Aorta (tissue), 5 donors: Measurements from ENCODE around the gene GDA. TPM values are rescaled to one million over a fixed set of nuclear protein-coding genes. Genes with fewer than 3 reads are reported as not detected.

ENCODE experiments used
- ATAC-seq: fragments of 200-7000 bp; cut with Tn5 transposase; one replicate; pipeline ENCODE4 v1.9.1; 2022; ENCODE audit warnings: moderate library complexity; ENCODE audit not compliant: low FRiP score
- DNase-seq, 2 donors: peaks; one replicate each; pipeline ENCODE4 v3.0.0-alpha.2; 2020
- H3K27ac ChIP-seq, 2 donors: one replicate each; pipeline ENCODE4 v1.5.1; 2013; ENCODE audit warnings: low read length in 2 of 2, mild to moderate bottlenecking in 2 of 2, moderate library complexity in 2 of 2, control low read depth in 1 of 2, inconsistent platforms in 1 of 2, low read depth in 1 of 2
- H3K27me3 ChIP-seq, 2 donors: one replicate each; pipeline ENCODE4 v1.6.1; 2013; ENCODE audit warnings: control low read depth in 1 of 2, low read length in 1 of 2, mild to moderate bottlenecking in 1 of 2, moderate library complexity in 1 of 2; ENCODE audit not compliant: insufficient read depth in 2 of 2, control insufficient read depth in 1 of 2
- H3K36me3 ChIP-seq, 2 donors: one replicate each; pipeline ENCODE4 v1.6.1; 2013; ENCODE audit warnings: control low read depth in 1 of 2, low read length in 1 of 2, mild to moderate bottlenecking in 1 of 2; ENCODE audit not compliant: insufficient read depth in 2 of 2, control insufficient read depth in 1 of 2
- H3K4me1 ChIP-seq, 2 donors: one replicate each; pipeline ENCODE4 v1.6.1; 2013; ENCODE audit warnings: low read length in 2 of 2, control low read depth in 1 of 2, mild to moderate bottlenecking in 1 of 2, moderate library complexity in 1 of 2; ENCODE audit not compliant: insufficient read depth in 2 of 2, control insufficient read depth in 1 of 2
- H3K4me3 ChIP-seq, 2 donors: one replicate each; pipeline ENCODE4 v1.5.1; 2013; ENCODE audit warnings: low read length in 2 of 2, control low read depth in 1 of 2, mild to moderate bottlenecking in 1 of 2
- H3K9me3 ChIP-seq: one replicate; pipeline ENCODE4 v1.6.1; 2013; ENCODE audit warnings: mild to moderate bottlenecking, low read length; ENCODE audit not compliant: control insufficient read depth
- WGBS, 2 donors: extraction: QIAGEN DNeasy Blood & Tissue Kit; methylation state at CpG; one replicate each; pipeline ENCODE4 v1.1.7; 2013; 5-methylcytosine and 5-hydroxymethylcytosine counted together
- intact Hi-C, 2 donors: fragments of 100-400 bp; cut with DNase I; formaldehyde crosslinking; loops; one replicate each; pipeline versions ENCODE4 v1.14.2 to v1.15.0; 2022
- long read RNA-seq, 2 donors: library from polyadenylated mRNA; unstranded; transcript quantifications; one replicate each; pipeline ENCODE4 v2.0.0, GENCODE V29; 2020 to 2021
- polyA plus RNA-seq, 2 donors: library from polyadenylated mRNA; stranded (reverse); fragments of 200-250 nt; gene quantifications; one replicate each; pipeline ENCODE4 v1.2.3, GENCODE V29; 2013
- total RNA-seq, 2 donors: library from RNA; stranded (reverse); fragmentation: NEBNext Ultra II Directional; extraction: Animal tissue kit (Norgen Biotek cat#: 25700); gene quantifications; one replicate each; pipeline ENCODE4 v1.2.1, GENCODE V29; 2021
- donor health status: healthy with polysubstance abuse.
- donor health status: Bipolar disorder and iron deficiency.
- donor health status: DM: no; HTN: no; CAD: no.
- donor health status: DM: no; HTN: no; CAD: no.
- donor health status: DM: yes; HTN: yes; CAD: no.

Gene GDA
- total RNA-seq (not detected), polyA plus RNA-seq (10 to 100 TPM in 1 of 2 donors, not detected in 1; 28.7 TPM)
- long read RNA-seq, donor 1: 0 reads
- long read RNA-seq, donor 2: 0 reads

GRCh38 chr9:72149231-72149975 is at the start of gene GDA:
GDA (plus strand) TSS chr9:72149440; CDS start chr9:72149560, 120 bp downstream.
- DNase-seq (peak in 1 of 2 donors; percentile 47), ATAC-seq (peak; percentile 50)
- peaks cover 4% of the 10 kb centered on the region for H3K9me3 ChIP-seq
- no peak within 1 kb of the TSS for H3K27ac ChIP-seq
- 1 to 2% methylated on average over 61 to 70 of the region's 70 CpGs for WGBS, 2 donors
- no peak within 1 kb of the TSS for H3K4me3 ChIP-seq
- intact Hi-C loops: no loop called here
- H3K27me3 ChIP-seq: peaks cover 0 to 3% of the 10 kb centered on the region in 2 donors
- H3K36me3 ChIP-seq: no peaks in the 10 kb centered on the region
- H3K4me1 ChIP-seq: no peaks in the 10 kb centered on the region

GRCh38 chr9:72102520-72102919 is 46.7 kb upstream of the GDA start:
- no peak for ATAC-seq
- Histone ChIP-seq H3K9me3 (no peaks in the 10 kb centered on the region), H3K36me3 (no peaks in the 10 kb centered on the region), H3K4me3 (no peak overlapping the region), H3K27me3 (no peaks in the 10 kb centered on the region), H3K27ac (no peak overlapping the region), H3K4me1 (no peaks in the 10 kb centered on the region)
- WGBS, 2 donors: 81 to 84% methylated on average over 2 of the region's 2 CpGs
- no peak for DNase-seq
- intact Hi-C loops: no loop called here

DNA sequence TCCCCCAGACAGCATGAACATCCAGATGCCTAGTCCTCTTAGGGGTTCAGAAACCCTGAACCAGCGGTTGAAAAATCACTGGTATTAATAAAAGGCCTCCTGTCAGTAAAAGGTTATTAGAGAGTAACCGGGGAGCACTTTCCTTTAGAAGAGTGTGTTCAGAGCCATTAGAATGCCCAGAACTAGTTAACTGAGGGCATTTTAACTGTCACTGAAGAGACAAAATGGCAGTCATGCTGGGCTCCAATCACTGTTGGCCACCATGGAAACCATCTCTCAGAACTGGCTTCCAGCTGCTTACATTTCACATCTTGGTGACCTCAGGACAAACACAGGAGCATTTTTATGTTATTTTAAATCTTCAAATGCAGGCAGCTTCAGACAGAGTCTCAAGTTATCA is 36.2 kb upstream of the GDA start:
- no peak overlapping the region for H3K27ac ChIP-seq
- WGBS, 2 donors: 87 to 92% methylated on average over 2 of the region's 2 CpGs
- intact Hi-C loops: no loop called here
- H3K4me1 ChIP-seq: no peaks in the 10 kb centered on the region
- DNase-seq: no peak
- peaks cover 0 to 3% of the 10 kb centered on the region in 2 donors for H3K27me3 ChIP-seq
- H3K9me3 ChIP-seq: no peaks in the 10 kb centered on the region
- ATAC-seq: no peak
- H3K36me3 ChIP-seq: no peaks in the 10 kb centered on the region
- no peak overlapping the region for H3K4me3 ChIP-seq

DNA sequence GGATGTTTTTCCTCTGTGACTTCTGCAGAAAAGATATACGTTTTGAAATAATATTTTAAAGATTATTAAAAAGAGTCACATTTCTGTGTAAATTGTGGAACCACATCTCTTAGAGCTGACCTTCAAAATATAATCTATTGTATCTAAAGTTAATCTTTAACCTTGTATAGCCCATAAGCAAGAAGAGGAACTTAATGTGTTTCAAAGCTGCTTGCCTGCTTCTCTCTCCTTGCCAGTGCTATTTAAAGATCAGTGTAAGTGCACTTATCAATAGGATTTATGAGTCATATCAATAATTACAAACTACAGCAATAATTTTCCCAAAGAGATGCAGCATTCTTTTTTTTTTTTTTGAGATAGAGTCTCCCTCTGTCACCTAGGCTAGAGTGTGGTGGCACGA is 29.4 kb upstream of the GDA start:
- no peak for ATAC-seq
- Histone ChIP-seq H3K9me3 (no peaks in the 10 kb centered on the region), H3K4me3 (no peak overlapping the region), H3K36me3 (no peaks in the 10 kb centered on the region), H3K27me3 (peaks cover 0 to 3% of the 10 kb centered on the region in 2 donors), H3K4me1 (no peaks in the 10 kb centered on the region), H3K27ac (no peak overlapping the region)
- intact Hi-C loops: no loop called here
- WGBS, 2 donors: 65 to 66% methylated on average over 2 of the region's 2 CpGs
- no peak for DNase-seq

- WGBS, 2 donors: 73 to 74% methylated on average over 2 of the region's 2 CpGs
- H3K4me1 ChIP-seq: no peaks in the 10 kb centered on the region
- no peak for ATAC-seq
- no peaks in the 10 kb centered on the region for H3K36me3 ChIP-seq
- H3K27me3 ChIP-seq: no peaks in the 10 kb centered on the region
- intact Hi-C loops: no loop called here
- H3K4me3 ChIP-seq: no peak overlapping the region
- H3K27ac ChIP-seq: no peak overlapping the region
- DNase-seq: no peak
- H3K9me3 ChIP-seq: no peaks in the 10 kb centered on the region
These were observed 24.3 kb upstream of the GDA start for GRCh38 chr9:72124947-72125346.

DNA sequence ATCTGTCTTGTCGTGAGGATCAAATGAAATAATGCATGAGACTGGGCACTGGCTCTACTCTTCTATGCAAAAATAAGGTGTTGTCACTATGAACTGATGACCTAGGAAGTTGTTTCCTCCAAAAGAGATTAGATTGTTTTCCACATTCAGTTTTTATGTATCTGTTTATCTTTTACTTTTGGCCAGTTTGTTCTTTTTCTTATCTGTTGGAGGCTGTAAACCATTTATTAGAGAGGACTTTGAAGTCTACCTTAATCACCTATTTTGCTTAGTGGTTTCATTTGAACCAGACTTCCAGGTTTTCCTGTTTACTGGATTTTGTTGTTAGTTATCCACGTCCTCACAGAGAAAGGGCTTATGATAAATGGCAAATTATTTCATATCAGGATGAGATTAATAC is 21.5 kb upstream of the GDA start:
- intact Hi-C loops: no loop called here

GRCh38 chr9:72128526-72128925 is 20.7 kb upstream of the GDA start:
- ATAC-seq (no peak), DNase-seq (no peak)
- H3K4me1 ChIP-seq: no peaks in the 10 kb centered on the region
- WGBS, 2 donors: 9 to 11% methylated on average over 2 of the region's 2 CpGs
- H3K9me3 ChIP-seq: no peaks in the 10 kb centered on the region
- H3K27ac ChIP-seq: no peak overlapping the region
- H3K4me3 ChIP-seq: no peak overlapping the region
- H3K36me3 ChIP-seq: no peaks in the 10 kb centered on the region
- intact Hi-C loops: no loop called here
- H3K27me3 ChIP-seq: no peaks in the 10 kb centered on the region

More for the DNA sequence above, 21.5 kb upstream of the GDA start:
- Histone ChIP-seq H3K36me3 (no peaks in the 10 kb centered on the region), H3K27ac (no peak overlapping the region), H3K4me1 (no peaks in the 10 kb centered on the region), H3K9me3 (no peaks in the 10 kb centered on the region), H3K4me3 (no peak overlapping the region), H3K27me3 (no peaks in the 10 kb centered on the region)
- 51 to 55% methylated on average over 2 of the region's 2 CpGs for whole genome bisulfite sequencing, 2 donors
- DNase-seq (no peak), ATAC-seq (no peak)

DNA sequence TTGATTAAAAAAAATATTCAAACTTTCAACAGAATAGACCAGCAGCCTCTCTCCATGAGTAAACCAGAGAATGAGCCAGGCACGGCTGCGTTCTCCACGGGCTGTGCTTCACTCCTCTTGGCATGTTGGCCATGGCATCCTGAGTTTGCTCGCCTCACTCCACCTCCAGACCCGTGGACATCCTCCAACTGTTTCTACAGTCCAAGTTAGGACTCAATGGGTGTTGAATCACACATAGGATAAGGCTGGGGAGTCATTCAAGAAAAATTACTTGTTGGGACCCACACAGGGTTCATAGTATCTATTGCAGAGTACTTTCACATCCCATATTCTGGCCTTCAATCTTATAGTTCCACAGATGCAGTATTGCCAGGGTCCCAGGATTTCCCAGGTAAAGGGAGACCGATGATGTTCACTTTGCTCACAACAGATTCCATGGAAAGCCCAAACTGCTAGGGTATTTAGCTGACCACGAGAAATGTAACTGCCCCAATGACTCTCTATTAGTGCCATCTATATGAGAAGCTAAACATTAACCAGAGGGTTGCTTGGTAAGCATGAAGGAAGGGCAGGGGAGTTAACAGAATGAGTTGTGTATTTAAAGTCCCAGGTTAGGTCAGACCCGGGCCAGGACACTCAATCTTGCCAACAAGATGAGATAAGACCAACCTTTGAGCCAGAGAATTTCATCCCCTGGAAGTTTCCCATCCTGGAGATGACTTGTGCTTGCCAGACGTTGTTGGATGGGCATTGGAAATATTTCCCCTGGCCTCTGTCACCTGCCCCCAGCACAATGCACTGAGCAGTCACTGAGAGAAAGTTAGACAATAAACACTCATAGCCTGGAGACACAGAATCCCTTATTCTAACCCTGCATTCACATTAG is 19.7 kb upstream of the GDA start:
- Histone ChIP-seq H3K36me3 (no peaks in the 10 kb centered on the region), H3K27ac (no peak overlapping the region), H3K9me3 (no peaks in the 10 kb centered on the region), H3K4me3 (no peak overlapping the region), H3K27me3 (no peaks in the 10 kb centered on the region), H3K4me1 (no peaks in the 10 kb centered on the region)
- WGBS, 2 donors: 59% methylated on average over 9 of the region's 9 CpGs
- intact Hi-C loops: no loop called here
- DNase-seq: no peak
- ATAC-seq: no peak
